Esophagus muscularis mucosa (tissue), 4 donors: ENCODE measurements around the gene LRP1.

Source experiments
- CTCF ChIP-seq, 3 experiments: fragments of 200-600 bp in 2 of 3; fragments of 450-650 bp in 1 of 3; sonication (generic) in 2 of 3; IDR thresholded peaks; one replicate each; pipeline ENCODE4 v1.5.1; 2017 to 2019; ENCODE audit warnings: antibody characterized with exemption in 3 of 3, mild to moderate bottlenecking in 2 of 3, moderate library complexity in 1 of 3
- EP300 ChIP-seq: sonication (generic); formaldehyde crosslinking; IDR thresholded peaks from one replicate; pipeline ENCODE4 v1.6.1; 2017; ENCODE audit warnings: antibody characterized with exemption
- POLR2A ChIP-seq: fragments of 450-650 bp; IDR thresholded peaks from one replicate; pipeline ENCODE4 v1.6.1; 2017; ENCODE audit warnings: antibody characterized with exemption, moderate library complexity, mild to moderate bottlenecking, low read depth

- TF ChIP-seq CTCF (IDR thresholded peaks at IDR 0.05) (no peak), POLR2A (no peak), EP300 (no peak)
These were observed 106.3 kb downstream of the LRP1 start for GRCh38 chr12:57234571-57235016.
